Ishikawa (cell line): Measurements from ENCODE around the gene CFAP221.

ENCODE experiments used
- CEBPB ChIP-seq: IDR thresholded peaks from 2 replicates; pipeline ENCODE4 v1.6.1; 2012
- CREB1 ChIP-seq: IDR thresholded peaks from 2 replicates; pipeline ENCODE4 v1.6.1; 2012; ENCODE audit warnings: low read depth
- EGR1 ChIP-seq: IDR thresholded peaks from 2 replicates; pipeline ENCODE4 v1.6.1; 2012
- EP300 ChIP-seq: IDR thresholded peaks from 2 replicates; pipeline ENCODE4 v1.6.1; 2012; ENCODE audit warnings: borderline replicate concordance
- FOXM1 ChIP-seq: IDR thresholded peaks from 2 replicates; pipeline ENCODE4 v1.6.1; 2012; ENCODE audit warnings: low read depth, borderline replicate concordance
- NFIC ChIP-seq: IDR thresholded peaks from 2 replicates; pipeline ENCODE4 v1.6.1; 2012
- RAD21 ChIP-seq: IDR thresholded peaks from 2 replicates; pipeline ENCODE4 v1.6.1; 2012; ENCODE audit warnings: low read depth
- TAF1 ChIP-seq: IDR thresholded peaks from 2 replicates; pipeline ENCODE4 v1.6.1; 2012; ENCODE audit warnings: low read depth, mild to moderate bottlenecking
- TCF12 ChIP-seq: IDR thresholded peaks from 2 replicates; pipeline ENCODE4 v1.6.1; 2012; ENCODE audit warnings: low read depth
- TEAD4 ChIP-seq: IDR thresholded peaks from 2 replicates; pipeline ENCODE4 v1.6.1; 2012
- YY1 ChIP-seq: IDR thresholded peaks from 2 replicates; pipeline ENCODE4 v1.6.1; 2012; ENCODE audit warnings: low read depth
- ZBTB7A ChIP-seq: IDR thresholded peaks from 2 replicates; pipeline ENCODE4 v1.6.1; 2012; ENCODE audit warnings: low read depth
- TF ChIP-seq, protein P1 (sequence below): IDR thresholded peaks from 2 replicates; pipeline ENCODE4 v1.6.1; 2012
- TF ChIP-seq, protein P2 (sequence below): IDR thresholded peaks from 2 replicates; pipeline ENCODE4 v1.6.1; 2012; ENCODE audit warnings: low read depth, mild to moderate bottlenecking
- TF ChIP-seq, protein P3 (sequence below): IDR thresholded peaks from 2 replicates; pipeline ENCODE4 v1.6.1; 2012

CFAP221 gene

DNA sequence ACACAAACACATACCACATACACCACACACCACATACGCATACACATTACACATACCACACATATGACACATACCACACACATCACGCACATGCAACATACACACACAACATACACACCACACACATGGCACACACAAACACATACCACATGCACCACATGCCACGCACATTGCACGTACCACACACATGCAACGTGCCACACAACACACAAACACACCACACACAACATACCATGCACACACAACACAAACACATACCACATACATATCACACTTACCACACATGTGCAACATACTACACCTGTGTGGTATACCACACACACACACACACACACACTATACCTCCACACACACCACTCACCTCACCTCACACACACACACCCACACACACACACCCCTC lies 149.7 kb downstream of the CFAP221 start:
- no peak for TF ChIP-seq CREB1
- TF ChIP-seq TEAD4: no peak
- no peak for TF ChIP-seq EGR1
- no peak for TF ChIP-seq TCF12
- TF ChIP-seq YY1: no peak
- TF ChIP-seq, protein P1, sequence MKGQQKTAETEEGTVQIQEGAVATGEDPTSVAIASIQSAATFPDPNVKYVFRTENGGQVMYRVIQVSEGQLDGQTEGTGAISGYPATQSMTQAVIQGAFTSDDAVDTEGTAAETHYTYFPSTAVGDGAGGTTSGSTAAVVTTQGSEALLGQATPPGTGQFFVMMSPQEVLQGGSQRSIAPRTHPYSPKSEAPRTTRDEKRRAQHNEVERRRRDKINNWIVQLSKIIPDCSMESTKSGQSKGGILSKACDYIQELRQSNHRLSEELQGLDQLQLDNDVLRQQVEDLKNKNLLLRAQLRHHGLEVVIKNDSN: no peak
- TF ChIP-seq EP300: no peak
- no peak for TF ChIP-seq TAF1
- TF ChIP-seq ZBTB7A: no peak

DNA sequence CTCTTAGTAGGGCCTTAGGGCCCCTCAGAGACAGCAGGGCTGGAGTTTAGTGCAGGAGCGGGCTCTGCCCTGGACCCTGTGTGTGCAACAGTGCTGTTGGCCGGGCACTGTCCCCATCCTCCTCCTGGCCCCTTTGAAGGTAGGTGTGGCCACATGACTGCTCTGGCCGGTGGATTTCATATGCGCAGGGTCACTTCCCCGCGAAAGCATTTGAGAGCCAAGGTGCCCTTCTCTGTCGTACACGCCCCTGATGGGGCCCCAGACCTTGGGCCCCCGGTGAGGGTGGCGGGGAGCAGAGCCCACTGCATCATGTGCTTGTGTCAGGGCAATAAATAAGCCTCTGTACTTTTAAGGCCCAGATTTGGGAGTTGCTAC lies 150.2 kb downstream of the CFAP221 start:
- TF ChIP-seq TAF1 (no peak), EP300 (no peak), TEAD4 (no peak), TCF12 (no peak), NFIC (no peak), EGR1 (no peak), YY1 (no peak), CREB1 (no peak), RAD21 (no peak), ZBTB7A (no peak)
- TF ChIP-seq, protein P2, sequence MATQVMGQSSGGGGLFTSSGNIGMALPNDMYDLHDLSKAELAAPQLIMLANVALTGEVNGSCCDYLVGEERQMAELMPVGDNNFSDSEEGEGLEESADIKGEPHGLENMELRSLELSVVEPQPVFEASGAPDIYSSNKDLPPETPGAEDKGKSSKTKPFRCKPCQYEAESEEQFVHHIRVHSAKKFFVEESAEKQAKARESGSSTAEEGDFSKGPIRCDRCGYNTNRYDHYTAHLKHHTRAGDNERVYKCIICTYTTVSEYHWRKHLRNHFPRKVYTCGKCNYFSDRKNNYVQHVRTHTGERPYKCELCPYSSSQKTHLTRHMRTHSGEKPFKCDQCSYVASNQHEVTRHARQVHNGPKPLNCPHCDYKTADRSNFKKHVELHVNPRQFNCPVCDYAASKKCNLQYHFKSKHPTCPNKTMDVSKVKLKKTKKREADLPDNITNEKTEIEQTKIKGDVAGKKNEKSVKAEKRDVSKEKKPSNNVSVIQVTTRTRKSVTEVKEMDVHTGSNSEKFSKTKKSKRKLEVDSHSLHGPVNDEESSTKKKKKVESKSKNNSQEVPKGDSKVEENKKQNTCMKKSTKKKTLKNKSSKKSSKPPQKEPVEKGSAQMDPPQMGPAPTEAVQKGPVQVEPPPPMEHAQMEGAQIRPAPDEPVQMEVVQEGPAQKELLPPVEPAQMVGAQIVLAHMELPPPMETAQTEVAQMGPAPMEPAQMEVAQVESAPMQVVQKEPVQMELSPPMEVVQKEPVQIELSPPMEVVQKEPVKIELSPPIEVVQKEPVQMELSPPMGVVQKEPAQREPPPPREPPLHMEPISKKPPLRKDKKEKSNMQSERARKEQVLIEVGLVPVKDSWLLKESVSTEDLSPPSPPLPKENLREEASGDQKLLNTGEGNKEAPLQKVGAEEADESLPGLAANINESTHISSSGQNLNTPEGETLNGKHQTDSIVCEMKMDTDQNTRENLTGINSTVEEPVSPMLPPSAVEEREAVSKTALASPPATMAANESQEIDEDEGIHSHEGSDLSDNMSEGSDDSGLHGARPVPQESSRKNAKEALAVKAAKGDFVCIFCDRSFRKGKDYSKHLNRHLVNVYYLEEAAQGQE: no peak
- TF ChIP-seq, protein P1: no peak
- TF ChIP-seq, protein P3, sequence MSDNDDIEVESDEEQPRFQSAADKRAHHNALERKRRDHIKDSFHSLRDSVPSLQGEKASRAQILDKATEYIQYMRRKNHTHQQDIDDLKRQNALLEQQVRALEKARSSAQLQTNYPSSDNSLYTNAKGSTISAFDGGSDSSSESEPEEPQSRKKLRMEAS: no peak

DNA sequence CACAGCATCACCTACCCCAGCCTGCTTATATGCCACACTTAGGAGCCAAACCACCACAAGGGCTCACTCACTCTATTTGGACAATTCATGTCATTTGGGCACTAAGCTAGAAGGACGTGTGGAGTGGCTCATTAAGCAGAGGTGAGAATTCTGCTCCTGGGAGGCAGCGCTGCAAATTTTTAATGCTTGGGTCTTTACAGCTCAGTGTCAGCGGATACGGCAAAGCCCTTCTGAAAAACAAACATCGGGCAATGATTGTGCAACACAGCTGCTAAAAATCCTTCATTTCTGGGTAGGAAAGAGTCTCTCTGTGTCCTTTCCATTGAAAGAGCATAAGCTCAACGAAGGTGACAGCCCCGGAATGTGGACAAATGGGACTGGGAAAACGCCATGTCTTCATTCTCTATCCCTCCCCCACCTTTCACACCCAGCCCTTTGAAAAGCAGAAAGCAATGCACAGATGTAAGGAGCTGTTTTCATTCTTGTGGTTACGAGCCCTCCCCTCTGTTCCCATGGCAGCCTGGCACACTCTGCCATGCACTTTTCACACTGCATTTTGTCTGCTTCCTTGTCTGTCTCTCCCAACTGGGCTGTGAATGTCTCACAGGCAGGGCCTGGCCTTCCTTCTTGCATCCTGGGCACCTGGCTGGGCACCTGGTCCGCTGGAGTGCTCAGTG lies 150.7 kb downstream of the CFAP221 start:
- no peak for TF ChIP-seq RAD21
- peak; percentile 44 for TF ChIP-seq CEBPB

DNA sequence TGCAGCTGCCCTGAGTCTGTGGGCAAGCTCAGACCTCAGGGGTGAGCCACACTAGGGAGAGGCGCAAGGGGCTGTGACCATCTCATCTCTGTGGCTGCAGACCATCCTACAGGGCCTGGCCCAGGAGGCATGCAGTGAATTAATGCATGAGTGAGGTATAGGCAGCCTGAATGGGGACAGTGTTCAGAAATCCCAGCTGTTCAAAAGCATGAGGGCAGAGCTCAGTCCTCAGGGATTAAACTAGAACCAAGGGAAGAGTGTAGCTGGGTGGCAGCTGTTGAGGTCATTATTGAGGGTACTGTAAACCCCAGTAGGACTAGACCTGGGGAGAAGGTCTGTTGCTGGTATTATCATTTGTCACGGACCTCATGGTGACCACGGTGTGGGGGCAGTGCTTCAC lies 151.8 kb downstream of the CFAP221 start:
- TF ChIP-seq RAD21: no peak
- no peak for TF ChIP-seq TEAD4
- TF ChIP-seq ZBTB7A: no peak
- TF ChIP-seq TCF12: no peak
- TF ChIP-seq, protein P3: no peak
- TF ChIP-seq, protein P2: no peak
- TF ChIP-seq EP300: no peak
- TF ChIP-seq CREB1: no peak
- TF ChIP-seq, protein P1: no peak
- no peak for TF ChIP-seq YY1
- TF ChIP-seq CEBPB: no peak
- no peak for TF ChIP-seq NFIC
- TF ChIP-seq EGR1: no peak
- TF ChIP-seq FOXM1: no peak
- no peak for TF ChIP-seq TAF1

DNA sequence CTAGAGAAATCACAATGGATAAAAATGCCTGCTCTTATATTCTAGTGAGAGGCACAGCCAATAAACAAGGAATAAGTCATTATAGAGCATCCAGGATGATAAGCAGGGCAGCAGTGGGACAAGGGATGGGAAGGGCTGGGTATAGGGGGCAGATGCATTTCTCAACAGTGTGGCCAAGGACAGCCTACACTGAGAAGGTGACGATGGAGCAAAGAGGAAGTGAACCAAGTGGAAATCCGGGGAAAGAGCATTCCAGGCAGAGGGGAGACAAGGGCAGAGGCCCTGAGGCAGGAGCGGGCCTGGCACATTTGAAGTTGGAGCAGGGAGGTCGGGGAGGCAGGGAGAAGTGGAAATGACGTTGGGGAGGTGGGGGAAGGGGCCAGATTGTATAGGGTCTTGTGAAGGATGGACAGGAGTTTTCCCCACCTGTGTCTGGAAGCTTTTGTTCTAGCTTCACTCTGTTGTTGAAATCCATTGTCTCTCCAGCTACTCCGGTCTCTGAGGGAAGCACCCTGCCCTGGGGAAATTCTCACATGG lies 152.3 kb downstream of the CFAP221 start:
- TF ChIP-seq TAF1 (no peak), RAD21 (no peak), ZBTB7A (no peak), EP300 (no peak), CREB1 (no peak), CEBPB (no peak), NFIC (no peak), FOXM1 (no peak), EGR1 (no peak), TCF12 (no peak), YY1 (no peak), TEAD4 (no peak)
- TF ChIP-seq, protein P2: no peak
- TF ChIP-seq, protein P3: no peak
- TF ChIP-seq, protein P1: no peak
